Muscle layer of colon (tissue), 2 donors: ENCODE data around the gene ASB18.

ENCODE experiments used
- H3K27ac ChIP-seq: one replicate; pipeline ENCODE4 v1.7.0; 2013; ENCODE audit warnings: low read depth, mild to moderate bottlenecking, low read length, moderate library complexity
- H3K27me3 ChIP-seq, 2 donors: one replicate each; pipeline ENCODE4 v1.7.0; 2013; ENCODE audit warnings: low read length in 2 of 2, mild to moderate bottlenecking in 2 of 2; ENCODE audit not compliant: insufficient read depth in 2 of 2, control insufficient read depth in 1 of 2
- H3K36me3 ChIP-seq: one replicate; pipeline ENCODE4 v1.7.0; 2013; ENCODE audit warnings: mild to moderate bottlenecking, low read length; ENCODE audit not compliant: insufficient read depth
- H3K4me1 ChIP-seq: one replicate; pipeline ENCODE4 v1.7.0; 2013; ENCODE audit warnings: mild to moderate bottlenecking, low read length; ENCODE audit not compliant: insufficient read depth
- H3K4me3 ChIP-seq, 2 donors: one replicate each; pipeline ENCODE4 v1.7.0; 2013; ENCODE audit warnings: low read length in 2 of 2, low read depth in 1 of 2, mild to moderate bottlenecking in 1 of 2, moderate library complexity in 1 of 2
- H3K9ac ChIP-seq: one replicate; pipeline ENCODE4 v1.7.0; 2013; ENCODE audit warnings: low read length
- H3K9me3 ChIP-seq: one replicate; pipeline ENCODE4 v1.7.0; 2013; ENCODE audit warnings: mild to moderate bottlenecking, low read length
- donor health status: abdominal sarcoma.
- donor health status: Adenocarcinoma of cecum.

Gene ASB18

DNA sequence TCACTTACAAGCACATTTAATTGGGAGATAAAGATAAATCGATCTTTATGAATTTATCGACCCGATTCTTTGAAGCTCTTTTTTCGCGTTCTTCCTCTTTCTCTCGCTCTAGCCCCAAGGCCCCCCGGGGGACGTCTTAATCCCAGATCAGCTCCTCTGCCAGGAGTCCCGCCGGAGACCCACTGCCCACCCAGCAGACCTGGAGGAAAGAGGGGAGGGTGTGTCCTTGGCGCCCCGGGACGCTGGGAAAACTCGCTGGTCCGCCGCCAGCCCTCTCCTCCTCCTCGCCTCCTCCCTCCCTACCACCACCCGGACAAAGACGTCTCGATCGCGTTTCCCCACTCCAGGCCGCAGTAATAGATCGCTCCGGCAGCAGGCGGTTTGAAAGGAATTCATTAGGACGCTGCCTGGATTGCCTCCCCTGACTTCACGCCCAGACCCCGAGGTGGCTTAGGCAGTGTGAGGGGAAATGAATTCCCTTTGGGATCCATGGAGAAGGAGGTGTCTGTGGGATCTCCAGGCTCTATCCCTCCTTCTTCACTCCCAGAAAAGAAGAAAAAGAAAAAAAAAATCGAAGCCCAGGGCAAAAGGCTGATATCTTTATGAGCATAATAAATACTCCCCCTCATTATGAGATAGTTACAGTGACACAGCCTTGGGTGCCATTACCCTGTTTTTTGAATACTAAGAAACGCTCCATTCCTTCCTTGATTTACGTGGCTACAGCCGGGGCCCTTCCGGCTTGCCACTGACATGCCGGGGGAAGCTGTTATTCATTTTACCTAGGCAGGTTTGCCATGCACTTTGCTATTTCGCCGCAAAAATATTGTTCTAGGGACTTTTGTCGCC, 94.2 kb downstream of the ASB18 start:
- Histone ChIP-seq H3K27me3 (peaks cover 82 to 98% of the 10 kb centered on the region in 2 donors), H3K4me3 (no peak overlapping the region), H3K36me3 (no peaks in the 10 kb centered on the region), H3K9ac (no peak overlapping the region), H3K4me1 (peaks cover 27% of the 10 kb centered on the region), H3K9me3 (no peaks in the 10 kb centered on the region), H3K27ac (no peak overlapping the region)

DNA sequence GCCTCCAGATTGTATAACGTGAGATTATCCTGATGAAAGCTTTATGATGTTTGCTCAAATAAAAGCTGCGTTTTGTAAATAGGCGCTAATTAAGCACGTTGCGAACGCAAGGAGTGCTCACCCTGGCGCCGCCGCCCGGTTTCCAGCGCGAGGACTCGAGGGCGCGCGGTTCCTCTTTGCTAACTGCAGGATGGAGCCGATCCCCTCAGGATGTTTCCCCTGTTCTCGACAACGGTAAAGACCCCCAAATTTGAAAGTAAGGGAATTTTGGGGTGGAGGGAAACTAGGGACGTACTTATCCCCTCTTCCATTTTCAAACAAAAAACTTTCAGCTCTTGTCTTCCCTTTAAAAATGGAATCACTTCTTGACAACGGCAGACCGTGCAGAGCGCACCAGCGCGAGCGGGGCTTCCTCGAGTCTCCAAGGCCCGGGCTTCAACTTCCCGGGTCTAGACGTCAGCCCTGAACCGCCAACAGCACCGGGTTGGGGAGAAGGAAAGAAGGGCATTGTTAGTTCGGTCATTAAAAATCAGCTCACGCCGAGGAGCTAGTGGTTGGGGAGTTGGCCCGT, 95.0 kb downstream of the ASB18 start:
- Histone ChIP-seq H3K27me3 (peaks cover 82 to 98% of the 10 kb centered on the region in 2 donors), H3K4me3 (no peak overlapping the region), H3K4me1 (peaks cover 34% of the 10 kb centered on the region), H3K9me3 (no peaks in the 10 kb centered on the region), H3K9ac (no peak overlapping the region), H3K36me3 (no peaks in the 10 kb centered on the region), H3K27ac (no peak overlapping the region)

DNA sequence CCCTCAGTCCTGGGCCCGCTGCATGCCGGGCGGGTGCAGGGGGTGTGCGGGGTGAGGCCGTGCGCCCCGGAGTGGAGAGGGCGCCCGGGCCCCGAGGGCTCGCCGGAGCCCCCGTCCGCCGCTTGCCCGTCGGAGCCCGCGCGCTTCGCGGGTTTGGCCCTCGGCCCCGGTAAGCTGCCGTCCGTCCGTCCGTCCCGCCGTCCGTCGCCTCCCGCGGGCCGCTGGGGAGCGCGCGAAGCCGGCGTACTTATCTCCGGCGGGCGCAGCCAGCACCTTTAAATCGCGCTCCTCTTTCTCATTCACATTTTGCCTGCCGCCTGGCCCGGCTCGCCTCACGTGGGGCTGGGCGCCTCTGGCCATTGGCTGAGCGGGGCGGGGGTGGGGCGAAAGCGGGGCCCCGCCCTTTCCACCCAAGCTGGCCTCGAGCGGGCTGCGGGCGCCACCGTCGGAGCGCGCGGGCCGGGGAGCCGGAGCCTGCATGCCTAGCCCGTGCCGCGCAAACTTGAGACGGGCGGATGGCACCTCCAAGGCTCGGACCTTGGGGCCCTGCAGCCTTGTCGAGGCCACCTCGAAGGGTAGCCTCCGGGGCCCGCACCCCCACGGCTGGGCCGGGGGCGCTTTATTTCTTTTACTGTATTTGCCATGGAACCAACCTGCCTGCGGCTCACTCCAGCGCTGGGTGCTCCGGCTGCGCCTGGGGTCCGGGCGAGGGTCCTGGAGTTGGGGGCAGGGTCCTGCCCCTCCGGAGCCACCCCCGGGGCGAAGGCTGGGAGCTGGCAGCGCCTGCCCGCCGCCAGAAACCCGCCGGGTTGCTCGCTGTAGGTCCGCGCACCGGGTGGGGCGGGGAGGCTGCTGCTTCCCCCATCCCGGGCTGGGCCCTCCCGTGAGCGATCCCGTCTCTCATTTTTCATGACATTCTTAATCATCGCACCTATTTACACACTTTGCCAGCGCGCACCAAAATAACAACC, 95.8 kb downstream of the ASB18 start, which contains the start of gene GBX2:
TSS of gene GBX2 (minus strand) at position 277 of the 971 bp plus-strand sequence. CDS start 415 bp downstream, outside the sequence.
- H3K27ac ChIP-seq = no peak within 1 kb of the TSS
- no peaks in the 10 kb centered on the region for H3K9me3 ChIP-seq
- H3K36me3 ChIP-seq = no peaks in the 10 kb centered on the region
- peak within 1 kb of the TSS in 1 of 2 donors; percentile 23 for H3K4me3 ChIP-seq
- H3K27me3 ChIP-seq = peaks cover 83 to 98% of the 10 kb centered on the region in 2 donors
- H3K4me1 ChIP-seq = peaks cover 43% of the 10 kb centered on the region
- no peak within 1 kb of the TSS for H3K9ac ChIP-seq

GRCh38 chr2:236167297-236168109, 96.7 kb downstream of the ASB18 start:
- H3K27ac ChIP-seq = no peak overlapping the region
- peaks cover 43% of the 10 kb centered on the region for H3K4me1 ChIP-seq
- H3K27me3 ChIP-seq = peaks cover 81 to 97% of the 10 kb centered on the region in 2 donors
- H3K4me3 ChIP-seq = peak overlapping the region in 1 of 2 donors; percentile 23
- H3K9me3 ChIP-seq = no peaks in the 10 kb centered on the region
- H3K9ac ChIP-seq = no peak overlapping the region
- H3K36me3 ChIP-seq = no peaks in the 10 kb centered on the region

DNA sequence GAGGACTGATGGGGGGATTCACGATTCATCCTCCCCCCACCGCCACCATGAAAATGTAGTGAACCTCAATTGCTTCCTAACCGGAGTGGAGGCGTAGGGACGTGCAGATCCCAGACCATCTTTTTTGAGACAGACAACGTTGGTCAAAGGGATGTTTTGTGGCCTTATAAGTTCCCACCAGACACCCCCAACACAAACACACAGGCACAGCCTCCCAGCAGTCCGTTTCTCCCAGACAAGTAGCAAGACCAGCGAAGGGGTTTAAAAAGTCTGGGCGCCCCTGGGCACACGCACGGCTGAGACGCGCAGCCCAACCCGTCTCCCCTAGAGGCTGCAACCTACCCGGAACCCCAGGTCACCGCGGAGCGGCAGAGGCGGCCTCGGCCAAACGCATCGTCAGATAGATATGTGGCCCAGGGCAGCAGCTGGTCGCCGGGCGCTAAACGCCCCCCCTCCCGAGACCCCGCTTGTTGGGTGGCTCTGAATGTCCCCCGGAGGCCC, 97.4 kb downstream of the ASB18 start:
- H3K4me3 ChIP-seq = peak overlapping the region; percentile 23 to 37
- H3K36me3 ChIP-seq = no peaks in the 10 kb centered on the region
- no peaks in the 10 kb centered on the region for H3K9me3 ChIP-seq
- peaks cover 38% of the 10 kb centered on the region for H3K4me1 ChIP-seq
- no peak overlapping the region for H3K27ac ChIP-seq
- no peak overlapping the region for H3K9ac ChIP-seq
- peaks cover 81 to 97% of the 10 kb centered on the region in 2 donors for H3K27me3 ChIP-seq

DNA sequence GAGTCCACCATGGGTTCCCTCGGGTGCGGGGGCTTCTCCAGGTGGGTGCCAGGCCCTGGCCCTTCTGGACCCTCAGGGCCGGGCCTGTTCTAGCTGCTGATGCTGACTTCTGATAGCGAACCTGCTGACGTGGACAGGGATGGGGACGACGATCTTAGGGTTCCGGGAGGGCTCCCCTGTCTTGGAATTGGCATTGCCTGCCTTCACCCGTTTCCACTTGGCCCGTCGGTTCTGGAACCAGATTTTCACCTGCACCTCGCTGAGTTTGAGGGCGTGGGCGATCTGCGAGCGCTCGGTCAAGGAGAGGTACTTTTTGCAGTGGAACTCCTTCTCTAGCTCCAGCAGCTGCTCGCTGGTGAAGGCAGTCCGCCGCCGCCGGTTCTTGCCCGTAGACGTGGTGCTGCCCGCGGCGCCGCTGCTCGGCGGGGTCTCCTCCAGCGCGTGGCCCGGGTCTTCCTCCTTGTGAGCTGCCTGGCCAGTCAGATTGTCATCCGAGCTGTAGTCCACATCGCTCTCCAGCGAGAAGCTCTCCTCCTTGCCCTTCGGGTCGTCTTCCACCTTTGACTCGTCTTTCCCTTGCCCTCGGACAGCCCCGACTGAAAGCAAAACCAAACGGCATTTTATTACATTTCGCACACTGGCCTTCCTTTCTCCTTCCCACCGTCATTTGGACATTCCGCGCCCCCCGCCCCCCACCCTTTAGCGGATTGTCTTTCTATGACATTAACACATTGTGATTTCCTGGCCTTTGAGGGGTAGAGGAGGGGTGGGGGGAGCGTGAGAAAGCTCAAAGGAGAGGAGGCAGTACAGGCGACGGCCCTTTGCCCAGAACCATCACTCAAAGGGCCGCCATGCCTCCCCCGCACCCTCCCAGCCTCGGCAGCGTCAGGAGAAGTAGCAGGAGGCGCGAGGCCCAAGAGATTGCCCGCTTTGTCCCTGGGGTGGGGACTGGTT, 98.1 kb downstream of the ASB18 start:
- Histone ChIP-seq H3K36me3 (no peaks in the 10 kb centered on the region), H3K27ac (no peak overlapping the region), H3K4me1 (peaks cover 38% of the 10 kb centered on the region), H3K9me3 (no peaks in the 10 kb centered on the region), H3K27me3 (peaks cover 81 to 97% of the 10 kb centered on the region in 2 donors), H3K9ac (no peak overlapping the region), H3K4me3 (peak overlapping the region in 1 of 2 donors; percentile 37)

DNA sequence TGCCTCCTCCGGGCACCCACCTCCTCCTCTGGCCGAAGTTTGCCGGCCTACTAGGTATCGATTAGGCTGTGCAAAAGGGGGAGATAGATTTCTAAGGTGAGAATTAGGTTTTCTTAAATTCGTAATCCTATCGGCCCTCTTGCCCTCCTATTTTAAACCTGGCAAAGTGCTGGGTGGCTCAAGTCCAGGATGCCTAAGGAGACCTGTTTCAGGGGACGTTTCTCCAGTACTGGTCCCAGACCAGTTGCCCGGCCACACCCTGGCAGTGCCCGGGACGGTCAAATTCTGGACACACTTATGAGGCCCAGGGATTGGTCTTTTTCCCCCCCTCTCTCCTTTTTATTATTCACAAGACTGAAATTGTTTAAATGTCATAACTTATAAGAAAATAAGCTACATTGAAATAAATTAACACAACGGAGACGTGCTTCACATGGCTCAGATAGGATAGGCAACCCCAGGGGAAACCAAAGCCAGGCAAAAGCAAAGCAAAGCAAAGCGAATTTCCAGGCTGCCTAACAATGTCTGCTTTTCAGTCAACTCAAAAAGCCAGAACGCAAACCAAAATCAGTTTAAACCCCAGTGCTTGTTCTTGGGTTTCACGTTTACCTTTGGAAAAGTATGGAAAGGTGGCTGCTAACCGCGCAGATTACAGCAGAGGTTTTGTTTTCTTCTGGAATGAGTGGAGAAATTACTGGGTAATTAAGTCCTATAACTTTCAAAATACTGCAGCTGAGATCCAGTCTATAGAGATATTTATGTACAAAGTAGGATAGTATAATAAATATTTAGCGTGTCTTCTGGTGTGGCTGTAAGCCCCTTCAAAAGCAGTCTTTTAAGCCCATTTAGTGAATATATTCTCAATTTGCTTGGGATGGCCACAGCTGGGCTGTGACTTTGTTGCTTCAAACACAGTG, 99.0 kb downstream of the ASB18 start:
- Histone ChIP-seq H3K27me3 (peaks cover 81 to 97% of the 10 kb centered on the region in 2 donors), H3K9me3 (no peaks in the 10 kb centered on the region), H3K27ac (no peak overlapping the region), H3K9ac (no peak overlapping the region), H3K36me3 (no peaks in the 10 kb centered on the region), H3K4me3 (no peak overlapping the region), H3K4me1 (peaks cover 38% of the 10 kb centered on the region)

GRCh38 chr2:236164201-236164924, 99.8 kb downstream of the ASB18 start:
- Histone ChIP-seq H3K4me3 (peak overlapping the region; percentile 27 to 50), H3K27me3 (peaks cover 74 to 97% of the 10 kb centered on the region in 2 donors), H3K27ac (no peak overlapping the region), H3K4me1 (peaks cover 38% of the 10 kb centered on the region), H3K9ac (no peak overlapping the region), H3K36me3 (no peaks in the 10 kb centered on the region), H3K9me3 (no peaks in the 10 kb centered on the region)
